Nephron (organoid): ENCODE data around the gene STARD5.

ENCODE experiments used
- H3K27ac Mint-ChIP-seq, 3 experiments: 2 replicates each; pipeline ENCODE4 v1.8.0; 2020; ENCODE audit warnings: mixed read lengths in 3 of 3, mild to moderate bottlenecking in 2 of 3, moderate library complexity in 1 of 3
- H3K27me3 Mint-ChIP-seq: 2 replicates; pipeline ENCODE4 v1.8.0; 2021; ENCODE audit warnings: low read depth, mild to moderate bottlenecking, moderate library complexity, mixed read lengths
- H3K36me3 Mint-ChIP-seq: 2 replicates; pipeline ENCODE4 v1.8.0; 2020; ENCODE audit warnings: low read depth, mixed read lengths
- H3K4me1 Mint-ChIP-seq: 2 replicates; pipeline ENCODE4 v1.8.0; 2020; ENCODE audit warnings: mixed read lengths
- H3K4me3 Mint-ChIP-seq, 3 experiments: 2 replicates each; pipeline ENCODE4 v1.8.0; 2020; ENCODE audit warnings: mild to moderate bottlenecking in 3 of 3, mixed read lengths in 3 of 3, moderate library complexity in 2 of 3
- H3K9me3 Mint-ChIP-seq: 2 replicates; pipeline ENCODE4 v1.8.0; 2020; ENCODE audit warnings: mixed read lengths
- CTCF ChIP-seq, 3 experiments: fragments of 200-600 bp; sonication (generic); IDR thresholded peaks; one replicate each; pipeline ENCODE4 v1.5.0; 2021; ENCODE audit warnings: antibody characterized with exemption in 3 of 3; ENCODE audit not compliant: unreplicated experiment in 3 of 3

Gene STARD5

GRCh38 chr15:81313686-81314085 lies 10.3 kb downstream of the STARD5 start:
- Mint-ChIP-seq H3K27me3 (peaks cover 4% of the 10 kb centered on the region), H3K9me3 (no peaks in the 10 kb centered on the region), H3K36me3 (peaks cover 21% of the 10 kb centered on the region), H3K4me1 (no peaks in the 10 kb centered on the region), H3K4me3 (no peak overlapping the region), H3K27ac (no peak overlapping the region)
- no peak for TF ChIP-seq CTCF (IDR thresholded peaks at IDR 0.05; ENCODE audit: unreplicated experiment in 3 of 3)

- H3K27ac Mint-ChIP-seq: no peak overlapping the region
- no peaks in the 10 kb centered on the region for H3K4me1 Mint-ChIP-seq
- TF ChIP-seq CTCF (IDR thresholded peaks at IDR 0.05; ENCODE audit: unreplicated experiment in 3 of 3): no peak
- H3K36me3 Mint-ChIP-seq: peaks cover 21% of the 10 kb centered on the region
- H3K4me3 Mint-ChIP-seq: no peak overlapping the region
- no peaks in the 10 kb centered on the region for H3K9me3 Mint-ChIP-seq
- peaks cover 6% of the 10 kb centered on the region for H3K27me3 Mint-ChIP-seq
Measured at GRCh38 chr15:81312790-81313543, 11.0 kb downstream of the STARD5 start.

GRCh38 chr15:81311752-81312464 lies 12.0 kb downstream of the STARD5 start:
- Mint-ChIP-seq H3K4me3 (no peak overlapping the region), H3K27me3 (peaks cover 8% of the 10 kb centered on the region), H3K27ac (no peak overlapping the region), H3K36me3 (peaks cover 21% of the 10 kb centered on the region), H3K9me3 (no peaks in the 10 kb centered on the region), H3K4me1 (no peaks in the 10 kb centered on the region)
- TF ChIP-seq CTCF (IDR thresholded peaks at IDR 0.05; ENCODE audit: unreplicated experiment in 3 of 3): no peak

DNA sequence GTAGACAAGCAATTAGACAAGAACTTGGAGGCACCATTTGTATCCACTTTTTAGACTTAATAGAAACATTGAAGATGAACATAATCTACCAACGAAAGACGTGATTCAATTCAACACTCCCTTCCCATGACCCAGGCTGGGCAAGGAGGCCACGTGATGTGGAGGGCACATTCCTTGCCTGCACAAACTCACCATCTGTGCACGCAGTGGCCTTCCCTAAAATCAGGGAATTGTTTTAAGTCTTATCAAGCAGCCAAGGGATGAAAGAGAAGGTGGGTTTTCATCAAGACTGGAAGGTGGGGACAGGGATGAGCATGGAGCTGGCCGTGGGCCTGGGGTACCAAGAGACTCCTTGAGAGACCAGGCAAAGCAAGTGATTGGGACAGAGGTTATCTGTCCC lies 13.5 kb downstream of the STARD5 start:
- TF ChIP-seq CTCF (IDR thresholded peaks at IDR 0.05; ENCODE audit: unreplicated experiment in 3 of 3): no peak
- Mint-ChIP-seq H3K4me3 (no peak overlapping the region), H3K9me3 (no peaks in the 10 kb centered on the region), H3K27me3 (peaks cover 12% of the 10 kb centered on the region), H3K4me1 (no peaks in the 10 kb centered on the region), H3K27ac (no peak overlapping the region), H3K36me3 (peaks cover 16% of the 10 kb centered on the region)

DNA sequence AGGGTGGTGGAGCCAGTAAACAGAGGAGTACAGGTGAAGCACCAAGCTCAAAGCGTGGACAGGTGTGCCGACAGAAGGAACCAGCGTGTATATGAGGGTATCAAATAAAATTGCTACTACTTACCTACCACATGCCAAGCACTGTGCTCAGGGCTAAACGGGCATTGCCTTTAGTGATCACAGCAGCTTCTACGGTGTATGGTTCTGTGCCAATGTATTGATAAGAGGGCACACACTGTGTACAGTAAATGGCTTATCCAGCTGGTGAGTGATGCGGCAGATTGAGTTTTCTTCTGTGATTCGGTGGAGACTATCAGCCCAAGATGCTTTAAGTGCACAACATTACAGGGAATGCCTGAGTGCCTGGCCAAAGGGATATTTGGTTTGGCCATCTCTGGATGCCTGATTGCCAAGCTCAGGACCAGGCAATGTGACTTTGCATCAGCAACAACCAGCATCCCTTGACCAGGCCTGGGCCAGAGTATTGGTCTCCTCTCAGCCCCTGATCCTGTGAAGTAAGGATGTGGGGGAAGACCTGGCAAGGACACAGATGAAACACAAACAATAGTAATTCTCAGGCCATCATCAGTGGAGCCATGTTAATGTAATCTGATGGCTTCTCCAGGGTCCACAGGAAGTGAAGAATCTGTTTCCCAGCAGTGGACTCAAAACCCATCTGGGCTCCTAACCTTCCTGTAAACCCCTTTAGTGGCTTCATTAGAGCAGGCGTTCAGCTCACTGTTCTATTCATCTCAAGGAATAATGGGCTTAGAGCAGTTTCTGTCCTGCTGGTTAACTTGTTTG lies 14.1 kb downstream of the STARD5 start:
- H3K27me3 Mint-ChIP-seq: peaks cover 12% of the 10 kb centered on the region
- no peak overlapping the region for H3K4me3 Mint-ChIP-seq
- no peaks in the 10 kb centered on the region for H3K9me3 Mint-ChIP-seq
- TF ChIP-seq CTCF (IDR thresholded peaks at IDR 0.05; ENCODE audit: unreplicated experiment in 3 of 3): no peak
- H3K4me1 Mint-ChIP-seq: no peaks in the 10 kb centered on the region
- peaks cover 16% of the 10 kb centered on the region for H3K36me3 Mint-ChIP-seq
- no peak overlapping the region for H3K27ac Mint-ChIP-seq
